Measurements from ENCODE around the gene MSANTD4.
A peak's percentile ranks its signal among the peaks of the same experiment; 100 is the strongest.
"Not testable (repeated sequence)": the region's sequence is repeated elsewhere in the genome, so short reads cannot be mapped to it uniquely, and the experiment has no call there.

The MSANTD4 gene

DNA sequence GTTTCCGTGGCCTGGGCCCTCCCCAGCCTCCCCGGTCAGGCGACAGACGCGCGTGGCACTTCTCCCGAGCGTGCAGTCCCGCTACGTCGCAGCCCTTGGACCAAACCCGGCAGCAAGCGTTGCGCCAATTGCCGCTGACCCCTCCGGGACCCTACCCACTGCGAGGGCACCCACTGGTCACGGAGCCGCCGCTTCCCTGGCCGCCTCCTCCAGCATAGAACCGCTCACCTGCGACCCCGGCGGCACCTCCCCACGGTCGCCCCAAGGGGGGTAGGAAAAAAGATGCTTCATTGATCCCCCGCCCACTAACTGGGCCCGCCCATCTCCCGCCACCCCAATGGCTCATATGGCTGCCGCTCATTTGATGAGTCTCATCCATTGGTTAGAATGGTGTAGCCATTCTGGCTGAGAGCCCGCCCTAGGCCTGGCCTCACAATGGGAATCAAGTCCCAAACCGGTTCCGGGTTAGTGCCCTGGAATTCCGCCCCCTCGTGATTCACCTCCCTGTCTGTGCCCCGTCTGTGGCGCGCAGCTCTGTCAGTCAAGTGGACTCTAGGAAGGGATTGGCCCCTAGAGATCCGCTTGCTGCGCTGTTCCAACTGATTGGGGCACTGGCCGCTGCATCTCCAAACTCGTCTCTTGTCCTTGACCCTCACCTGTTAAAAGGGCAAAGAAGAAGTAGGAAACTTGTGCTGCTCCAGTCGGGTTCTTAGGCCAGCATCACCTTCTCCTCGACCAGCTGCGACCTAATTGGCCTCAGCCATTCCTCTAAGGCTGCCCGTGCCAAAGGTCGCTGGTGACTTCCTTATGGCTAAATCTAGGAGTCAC, at the start of gene MSANTD4:
MSANTD4 (minus strand) TSS at position 274 of the 828 bp plus-strand sequence. CDS start 11,323 bp downstream, outside the sequence.
- DNase-seq, result peak; percentile 97 to 98

DNA sequence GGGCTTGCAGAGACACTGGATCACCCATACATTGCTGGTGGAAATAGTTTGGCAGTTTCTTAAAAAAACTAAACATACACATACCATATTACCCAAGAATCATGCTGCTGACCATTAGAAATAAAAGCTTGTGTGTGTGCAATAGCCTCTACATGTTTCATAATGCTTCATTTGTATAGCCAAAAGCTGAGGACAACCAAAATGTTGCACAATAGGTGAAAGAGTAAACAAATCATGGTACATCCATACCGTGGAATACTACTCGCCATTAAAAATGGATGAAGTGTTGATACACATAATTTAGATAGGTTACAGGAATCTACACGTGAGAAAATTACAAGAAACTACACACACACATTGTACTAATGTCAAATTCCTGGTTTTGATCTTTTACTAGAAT, 48.6 kb upstream of the MSANTD4 start:
- no peak for DNase-seq

DNA sequence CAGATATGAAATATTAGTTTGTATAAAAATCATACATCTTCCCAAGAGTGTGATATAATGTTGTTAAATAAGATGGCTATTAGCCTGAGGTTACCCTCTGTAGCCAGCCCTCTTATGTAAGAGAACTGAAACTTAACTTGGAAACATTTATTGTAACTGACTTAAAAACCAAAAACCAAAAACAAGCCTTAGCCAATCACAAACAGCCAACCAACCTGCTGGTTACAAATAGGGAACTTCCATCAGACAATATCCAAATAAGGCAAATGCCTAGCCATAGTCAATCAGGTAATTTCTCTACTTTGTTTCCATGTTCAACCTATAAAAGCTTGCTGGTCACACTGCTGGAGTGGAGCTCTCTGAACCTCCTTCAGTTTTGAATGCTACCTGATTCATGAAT, 41.0 kb upstream of the MSANTD4 start:
- no peak for DNase-seq

DNA sequence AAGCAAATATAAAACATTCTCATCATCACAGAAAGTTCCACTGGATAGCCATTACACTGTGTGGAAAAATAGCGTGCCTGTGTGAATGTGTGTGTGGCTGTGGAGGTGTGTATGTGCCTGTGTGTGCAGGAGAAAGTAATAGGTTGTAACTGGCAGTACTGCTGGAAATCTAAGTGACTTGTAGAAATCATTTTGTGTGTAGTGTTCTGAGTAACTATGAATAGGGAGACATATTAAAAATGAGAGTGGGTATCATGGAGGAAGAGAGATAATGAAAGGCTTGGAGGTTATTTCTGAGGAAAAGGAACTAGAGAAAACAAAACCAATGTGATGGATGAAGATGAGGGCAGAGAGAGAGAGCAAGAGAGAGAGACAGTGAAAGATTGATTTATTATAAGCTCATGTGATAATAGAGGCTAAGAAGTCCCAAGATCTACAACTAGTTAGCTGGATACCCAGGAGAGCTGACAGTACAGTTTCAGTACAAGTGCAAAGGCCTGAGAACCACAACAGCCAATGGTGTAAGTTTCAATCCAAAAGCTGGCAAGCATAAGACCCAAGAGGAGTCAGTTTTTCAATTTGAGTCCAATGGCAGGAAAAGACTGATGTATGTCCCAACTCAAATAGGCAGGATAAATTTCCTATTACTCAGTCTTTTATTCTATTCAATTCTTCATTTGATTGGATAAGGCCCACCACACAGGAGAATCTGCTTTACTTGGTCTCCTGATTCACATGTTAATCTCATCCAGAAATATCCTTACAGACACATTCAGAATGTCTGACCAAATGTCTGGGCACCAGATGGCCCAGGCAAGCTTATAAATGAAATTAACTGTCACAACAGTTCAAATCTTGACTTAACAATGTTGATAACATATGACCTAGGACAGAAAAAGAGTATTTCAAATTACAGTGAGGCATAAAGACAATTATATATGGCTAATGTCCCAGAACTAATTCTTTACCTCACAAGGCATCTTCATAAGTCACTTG, 40.2 kb upstream of the MSANTD4 start:
- DNase-seq, result no peak

- DNase-seq, result no peak
Measured at GRCh38 chr11:106061249-106061784, 39.3 kb upstream of the MSANTD4 start.

- DNase-seq, result no peak
Measured at GRCh38 chr11:106059617-106060016, 37.6 kb upstream of the MSANTD4 start.

DNA sequence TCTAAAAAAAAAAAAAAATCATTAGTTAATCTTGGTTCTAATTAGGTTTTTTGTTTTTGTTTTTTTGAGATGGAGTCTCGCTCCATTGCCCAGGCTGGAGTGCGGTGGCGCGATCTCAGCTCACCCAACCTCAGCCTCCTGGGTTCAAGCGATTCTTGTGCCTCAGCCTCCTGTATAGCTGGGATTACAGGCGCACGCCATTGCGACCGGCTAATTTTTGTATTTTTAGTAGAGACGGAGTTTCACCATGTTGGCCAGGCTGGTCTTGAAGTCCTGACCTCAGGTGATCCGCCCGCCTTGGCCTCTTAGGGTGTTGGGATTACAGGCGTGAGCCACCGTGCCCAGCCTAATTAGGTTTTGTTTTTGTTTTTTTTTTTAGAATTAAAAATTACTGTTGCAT, 36.3 kb upstream of the MSANTD4 start:
- DNase-seq, result not testable (repeated sequence)

GRCh38 chr11:106051103-106051502, 29.1 kb upstream of the MSANTD4 start:
- no peak for DNase-seq

GRCh38 chr11:106049727-106050476, 27.9 kb upstream of the MSANTD4 start:
- no peak for DNase-seq

- DNase-seq, result no peak
Measured at GRCh38 chr11:106047631-106048030, 25.6 kb upstream of the MSANTD4 start.

- no peak for DNase-seq
Measured at GRCh38 chr11:106043540-106043939, 21.5 kb upstream of the MSANTD4 start.

DNA sequence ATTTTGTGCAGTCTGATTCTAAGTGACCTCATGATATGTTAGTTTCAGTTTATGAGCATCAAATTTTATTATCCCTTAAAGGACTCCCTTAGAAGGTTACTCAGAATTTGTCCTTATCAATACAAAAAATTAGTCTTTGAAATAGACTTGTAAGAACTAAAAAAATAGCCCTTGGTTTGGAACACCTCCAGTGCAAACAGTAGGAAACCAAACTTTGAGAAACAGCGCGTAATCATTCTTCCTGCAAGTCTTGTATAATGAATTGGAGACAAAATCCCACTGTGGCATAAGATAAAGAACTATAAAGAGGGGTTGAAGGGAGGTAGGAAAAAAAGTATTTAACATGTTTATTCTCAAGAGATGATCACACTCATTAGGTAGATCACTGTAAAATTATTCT, 10.8 kb upstream of the MSANTD4 start:
- DNase-seq, result no peak

DNA sequence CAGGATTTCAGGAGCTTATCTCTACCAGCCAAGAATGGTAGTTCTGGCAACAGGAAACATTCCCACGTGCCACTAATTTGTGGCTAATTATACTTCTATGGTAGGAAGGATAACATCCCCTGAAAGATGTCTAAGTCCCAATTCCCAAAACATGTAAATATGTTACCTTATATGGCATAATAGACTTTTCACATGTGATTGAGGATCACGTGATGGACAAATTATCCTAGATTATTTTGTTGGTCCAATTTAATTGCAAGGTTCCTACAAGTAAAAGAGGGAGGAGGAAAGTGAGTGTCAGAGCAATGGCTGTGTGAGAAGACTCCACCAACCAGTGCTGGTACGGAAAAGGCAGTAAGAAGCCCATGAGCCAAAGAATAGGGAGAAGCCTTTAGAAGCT, 9.9 kb upstream of the MSANTD4 start:
- DNase-seq, result no peak

DNA sequence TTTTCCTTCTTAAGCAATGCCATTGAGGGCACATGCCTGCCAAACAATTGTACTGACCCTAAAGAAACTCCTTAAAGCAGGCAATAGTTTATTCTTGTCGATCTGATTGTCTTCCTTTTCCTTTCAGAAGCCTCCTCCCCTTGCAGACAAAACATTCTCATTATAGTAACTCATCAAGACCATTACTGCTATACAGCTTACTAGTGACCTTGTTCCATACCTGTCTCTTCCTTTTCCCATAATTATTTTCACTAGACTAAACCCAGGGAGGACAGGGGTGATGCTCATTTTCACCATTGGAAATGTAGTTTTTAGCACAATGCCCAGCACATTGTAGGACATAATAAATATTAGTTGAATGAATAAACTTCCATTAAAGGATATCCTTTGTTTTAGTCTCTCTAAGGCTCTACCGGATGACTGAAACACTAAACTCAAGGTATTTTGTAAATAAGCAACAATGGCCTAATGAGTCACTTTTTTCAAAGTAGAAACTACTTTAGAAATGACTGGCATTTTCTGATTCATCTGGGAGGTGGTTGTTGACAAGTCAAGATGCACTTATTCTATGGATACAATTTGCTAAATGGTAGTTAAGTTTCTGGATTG, 9.3 kb upstream of the MSANTD4 start:
- no peak for DNase-seq

GRCh38 chr11:106030609-106031008, 8.6 kb upstream of the MSANTD4 start:
- no peak for DNase-seq

DNA sequence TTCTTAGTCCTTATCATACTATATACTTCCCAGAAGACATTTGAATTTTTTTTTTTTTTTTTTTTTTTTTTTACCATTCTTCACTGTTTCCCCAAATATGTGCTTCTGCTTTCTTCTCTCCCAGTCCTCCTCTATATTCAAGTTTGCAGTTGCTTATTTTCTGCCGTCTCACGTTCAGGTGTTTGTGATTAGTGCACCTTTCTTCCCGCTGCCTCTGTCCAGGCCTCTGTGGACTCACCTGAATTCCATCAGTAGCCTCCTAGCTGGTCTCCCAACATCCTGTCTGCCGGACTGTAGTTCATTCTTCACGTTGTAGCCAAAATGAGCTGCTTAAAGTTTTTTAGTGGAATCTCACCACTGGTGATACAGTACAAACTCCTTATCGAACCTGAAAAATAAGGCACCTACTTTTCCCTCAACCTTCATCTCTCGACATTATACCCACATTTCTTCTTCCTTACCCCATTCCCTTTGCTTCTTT, 795 bp upstream of the MSANTD4 start:
- DNase-seq, result no peak

DNA sequence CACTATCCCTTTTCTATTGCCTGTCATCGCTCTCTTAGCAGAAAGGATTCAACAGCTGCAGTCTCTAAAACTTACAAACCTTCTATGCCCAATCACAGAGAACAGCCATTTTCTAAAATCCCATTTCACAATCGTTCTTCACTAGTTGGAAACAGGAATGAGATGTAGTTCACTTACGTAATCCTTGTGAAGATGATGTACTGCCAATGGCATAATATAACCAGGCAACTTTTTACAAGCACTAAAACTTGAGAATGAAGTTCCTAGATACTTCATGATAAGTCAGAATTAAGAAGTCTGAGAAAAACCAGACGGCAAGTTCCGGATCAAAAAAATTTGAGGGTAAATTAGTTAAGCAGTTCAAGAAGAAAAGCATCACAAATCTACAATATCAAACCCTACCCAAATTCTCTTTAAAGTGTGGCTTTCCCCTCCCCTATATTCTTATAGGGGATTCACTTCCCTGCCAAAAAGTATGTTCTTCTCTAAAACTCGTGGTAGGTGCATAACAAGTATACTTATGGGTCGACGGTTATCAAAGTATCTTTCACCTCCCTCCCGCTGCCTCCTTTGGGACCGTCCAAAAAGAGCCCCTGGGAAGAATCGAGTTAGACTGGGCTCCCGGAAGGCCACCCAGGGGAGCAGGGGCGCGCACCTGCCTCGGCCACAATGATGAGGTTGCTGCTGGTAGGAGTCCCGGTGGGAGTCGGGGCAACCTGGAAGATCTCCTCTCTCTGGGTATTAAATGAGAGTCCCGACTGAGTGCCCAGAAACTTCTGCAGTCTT, 666 bp downstream of the MSANTD4 start:
- DNase-seq, result peak in 1 of 2 experiments; percentile 33

GRCh38 chr11:106017093-106017492, 4.9 kb downstream of the MSANTD4 start:
- no peak for DNase-seq

- no peak for DNase-seq
Measured at GRCh38 chr11:106015066-106015465, 7.0 kb downstream of the MSANTD4 start.

- no peak for DNase-seq
Measured at GRCh38 chr11:106014620-106015019, 7.4 kb downstream of the MSANTD4 start.

DNA sequence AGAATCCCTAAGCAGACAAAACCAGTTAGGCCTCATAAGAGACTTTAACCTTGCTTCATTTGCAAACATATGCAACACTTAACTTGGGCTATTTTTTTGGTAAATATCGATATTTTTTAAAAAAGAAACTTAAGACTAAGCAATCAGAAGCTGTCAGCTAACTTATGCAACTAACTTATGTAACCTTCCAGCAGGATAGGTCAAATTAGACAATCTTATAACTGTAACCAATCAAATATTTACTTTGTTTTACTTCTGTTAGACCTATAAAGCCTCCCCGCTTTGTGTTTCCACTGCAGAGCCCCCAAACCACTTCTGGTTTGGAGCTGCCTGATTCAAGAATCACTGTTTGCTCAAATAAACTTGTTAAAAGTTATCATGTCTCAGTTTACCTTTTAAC, 8.0 kb downstream of the MSANTD4 start:
- DNase-seq, result no peak

Data from NCI-H1930 (cell line).